Neuronal stem cell (in vitro differentiated cells): ENCODE data around the gene PDZD4.
A peak's percentile ranks its signal among the peaks of the same experiment; 100 is the strongest.

Source experiments
- DNase-seq: peaks from one replicate; pipeline ENCODE4 v3.0.0-alpha.2; 2013; ENCODE audit warnings: low spot score
- H2AFZ ChIP-seq: one replicate; pipeline ENCODE4 v1.6.1; 2013; ENCODE audit warnings: mild to moderate bottlenecking, low read length, inconsistent platforms
- H2AK5ac ChIP-seq: 2 replicates; pipeline ENCODE4 v1.6.1; 2013; ENCODE audit warnings: low read depth, mild to moderate bottlenecking, inconsistent platforms, low read length, moderate library complexity, mixed read lengths
- H2BK120ac ChIP-seq: 2 replicates; pipeline ENCODE4 v1.6.1; 2013; ENCODE audit warnings: low read depth, mild to moderate bottlenecking, inconsistent platforms, low read length, moderate library complexity, mixed read lengths
- H2BK12ac ChIP-seq: one replicate; pipeline ENCODE4 v1.6.1; 2013; ENCODE audit warnings: low read length, inconsistent platforms
- H2BK15ac ChIP-seq: 2 replicates; pipeline ENCODE4 v1.6.1; 2013; ENCODE audit warnings: mild to moderate bottlenecking, low read length, inconsistent platforms, mixed read lengths
- H2BK5ac ChIP-seq: one replicate; pipeline ENCODE4 v1.6.1; 2013; ENCODE audit warnings: inconsistent platforms, mild to moderate bottlenecking, low read length, moderate library complexity
- H3K14ac ChIP-seq: one replicate; pipeline ENCODE4 v1.6.1; 2013; ENCODE audit warnings: low read length, inconsistent platforms
- H3K18ac ChIP-seq: 2 replicates; pipeline ENCODE4 v1.6.1; 2013; ENCODE audit warnings: low read length, inconsistent platforms
- H3K23ac ChIP-seq: 2 replicates; pipeline ENCODE4 v1.6.1; 2013; ENCODE audit warnings: low read depth, mild to moderate bottlenecking, mixed read lengths, low read length, inconsistent platforms; ENCODE audit not compliant: poor library complexity
- H3K27ac ChIP-seq: replicated peaks from 3 replicates; pipeline ENCODE4 v1.5.1; 2013; ENCODE audit warnings: low read length, inconsistent platforms
- H3K27me3 ChIP-seq, 3 experiments: 2 replicates each; pipeline ENCODE4 v1.6.1; 2013; ENCODE audit warnings: low read length in 3 of 3, mild to moderate bottlenecking in 2 of 3, inconsistent platforms in 1 of 3, low read depth in 1 of 3, mixed read lengths in 1 of 3, moderate library complexity in 1 of 3; ENCODE audit not compliant: control insufficient read depth in 3 of 3, insufficient read depth in 3 of 3
- H3K36me3 ChIP-seq, 2 donors: replicated peaks in 1 of 2; 2 replicates each; pipeline ENCODE4 v1.6.1; 2013; ENCODE audit warnings: low read length in 2 of 2; ENCODE audit not compliant: control insufficient read depth in 2 of 2, insufficient read depth in 2 of 2
- H3K4ac ChIP-seq: 2 replicates; pipeline ENCODE4 v1.6.1; 2013; ENCODE audit warnings: inconsistent platforms, mild to moderate bottlenecking, low read length, moderate library complexity
- H3K4me1 ChIP-seq, 2 donors: 1 replicate in 1 of 2; 2 replicates in 1 of 2; pipeline ENCODE4 v1.6.1; 2013; ENCODE audit warnings: low read length in 2 of 2, low read depth in 1 of 2; ENCODE audit not compliant: control insufficient read depth in 2 of 2, insufficient read depth in 1 of 2
- H3K4me2 ChIP-seq: one replicate; pipeline ENCODE4 v1.6.1; 2013; ENCODE audit warnings: mild to moderate bottlenecking, low read length, inconsistent platforms; ENCODE audit not compliant: insufficient read depth, poor library complexity, severe bottlenecking
- H3K4me3 ChIP-seq, 2 donors: 2 replicates each; pipeline ENCODE4 v1.5.1; 2013; ENCODE audit warnings: low read length in 2 of 2, mild to moderate bottlenecking in 2 of 2, inconsistent platforms in 1 of 2, moderate library complexity in 1 of 2
- H3K79me1 ChIP-seq: one replicate; pipeline ENCODE4 v1.6.1; 2013; ENCODE audit warnings: low read depth, mild to moderate bottlenecking, inconsistent platforms, low read length, moderate library complexity
- H3K9ac ChIP-seq: one replicate; pipeline ENCODE4 v1.6.1; 2013; ENCODE audit warnings: mild to moderate bottlenecking, low read depth, low read length, inconsistent platforms; ENCODE audit not compliant: poor library complexity
- H3K9me3 ChIP-seq, 2 donors: replicated peaks in 1 of 2; 2 replicates each; pipeline versions ENCODE3 to v1.6.1; 2013; ENCODE audit warnings: low read length in 2 of 2, mild to moderate bottlenecking in 2 of 2, inconsistent platforms in 1 of 2, low read depth in 1 of 2, mixed read lengths in 1 of 2, moderate library complexity in 1 of 2; ENCODE audit not compliant: control insufficient read depth in 2 of 2, insufficient read depth in 1 of 2
- H4K8ac ChIP-seq: one replicate; pipeline ENCODE4 v1.6.1; 2013; ENCODE audit warnings: low read depth, mild to moderate bottlenecking, inconsistent platforms, low read length, moderate library complexity
- H4K91ac ChIP-seq: one replicate; pipeline ENCODE4 v1.6.1; 2013; ENCODE audit warnings: low read length, low read depth, mild to moderate bottlenecking, inconsistent platforms; ENCODE audit not compliant: poor library complexity
- WGBS, 2 donors: extraction: QIAGEN DNeasy Blood & Tissue Kit; methylation state at CpG; one replicate each; pipeline ENCODE4 v1.1.7; 2013; ENCODE audit warnings: missing lambda C conversion rate in 2 of 2, mixed read lengths in 1 of 2; ENCODE audit not compliant: insufficient read length in 2 of 2, insufficient replicate concordance in 1 of 2; ENCODE audit errors: extremely low coverage in 2 of 2; 5-methylcytosine and 5-hydroxymethylcytosine counted together

PDZD4 gene

GRCh38 chrX:153864101-153864500 is 33.8 kb upstream of the PDZD4 start:
- no peak for DNase-seq
- no peak overlapping the region for H2BK5ac ChIP-seq
- no peak overlapping the region for H3K4me2 ChIP-seq
- H3K4me3 ChIP-seq, result no peak overlapping the region
- H3K27ac ChIP-seq, result no peak overlapping the region
- H3K79me1 ChIP-seq, result no peaks in the 10 kb centered on the region
- H3K36me3 ChIP-seq, result peaks cover 0 to 42% of the 10 kb centered on the region in 2 donors
- peaks cover 0 to 10% of the 10 kb centered on the region in 2 donors for H3K4me1 ChIP-seq
- H2AK5ac ChIP-seq, result no peak overlapping the region
- no CpG with 5 or more reads among the region's 10 CpGs for WGBS, 2 donors
- no peaks in the 10 kb centered on the region for H3K9me3 ChIP-seq
- no peak overlapping the region for H3K18ac ChIP-seq
- no peak overlapping the region for H3K14ac ChIP-seq
- H4K91ac ChIP-seq, result no peak overlapping the region
- H3K9ac ChIP-seq, result no peak overlapping the region
- no peak overlapping the region for H2BK15ac ChIP-seq
- H2BK12ac ChIP-seq, result no peak overlapping the region
- H2BK120ac ChIP-seq, result no peak overlapping the region
- peaks cover 0 to 25% (median 0%) of the 10 kb centered on the region in 3 experiments for H3K27me3 ChIP-seq
- H3K4ac ChIP-seq, result no peak overlapping the region
- no peak overlapping the region for H2AFZ ChIP-seq
- no peak overlapping the region for H4K8ac ChIP-seq
- no peak overlapping the region for H3K23ac ChIP-seq

- H3K9me3 ChIP-seq, result no peaks in the 10 kb centered on the region
- DNase-seq, result no peak
- peaks cover 0 to 37% of the 10 kb centered on the region in 2 donors for H3K36me3 ChIP-seq
Measured at GRCh38 chrX:153863251-153863991, 33.1 kb upstream of the PDZD4 start.

GRCh38 chrX:153862369-153863250 is 32.3 kb upstream of the PDZD4 start:
- no peaks in the 10 kb centered on the region for H3K79me1 ChIP-seq

More at GRCh38 chrX:153863251-153863991, 33.1 kb upstream of the PDZD4 start:
- Histone ChIP-seq H2AK5ac (no peak overlapping the region), H3K4ac (no peak overlapping the region), H3K4me2 (no peak overlapping the region), H3K14ac (no peak overlapping the region), H2BK12ac (peak overlapping the region; percentile 90), H3K27me3 (peaks cover 0 to 21% (median 0%) of the 10 kb centered on the region in 3 experiments), H3K18ac (no peak overlapping the region), H2BK5ac (no peak overlapping the region), H4K8ac (no peak overlapping the region), H2BK120ac (no peak overlapping the region), H2BK15ac (no peak overlapping the region), H3K79me1 (no peaks in the 10 kb centered on the region), H3K27ac (no peak overlapping the region), H3K9ac (no peak overlapping the region), H3K23ac (no peak overlapping the region), H4K91ac (no peak overlapping the region), H3K4me3 (no peak overlapping the region), H3K4me1 (peaks cover 0 to 10% of the 10 kb centered on the region in 2 donors), H2AFZ (no peak overlapping the region)
- no CpG with 5 or more reads among the region's 28 CpGs for WGBS, 2 donors

More at GRCh38 chrX:153862369-153863250, 32.3 kb upstream of the PDZD4 start:
- Histone ChIP-seq H3K36me3 (peaks cover 0 to 29% of the 10 kb centered on the region in 2 donors), H3K18ac (no peak overlapping the region), H2AFZ (no peak overlapping the region), H3K9me3 (no peaks in the 10 kb centered on the region), H3K23ac (no peak overlapping the region), H3K27me3 (peaks cover 0 to 20% (median 0%) of the 10 kb centered on the region in 3 experiments), H2BK12ac (no peak overlapping the region), H2BK15ac (no peak overlapping the region), H3K4ac (no peak overlapping the region), H2AK5ac (peak overlapping the region; percentile 37), H3K27ac (no peak overlapping the region), H2BK5ac (no peak overlapping the region), H2BK120ac (no peak overlapping the region), H3K4me1 (peaks cover 0 to 10% of the 10 kb centered on the region in 2 donors), H4K8ac (no peak overlapping the region), H3K9ac (no peak overlapping the region), H3K14ac (no peak overlapping the region), H4K91ac (no peak overlapping the region), H3K4me3 (no peak overlapping the region), H3K4me2 (peak overlapping the region; percentile 23)
- DNase-seq, result no peak
- WGBS, 2 donors, result no CpG with 5 or more reads among the region's 22 CpGs
